Lower leg skin (tissue), 4 donors: ENCODE data around the gene ITM2B. TPM values are rescaled to one million over a fixed set of nuclear protein-coding genes. Genes with fewer than 3 reads are reported as not detected.

Experiments
- DNase-seq, 2 donors: peaks; one replicate each; pipeline ENCODE4 v3.0.0-alpha.2; 2019; ENCODE audit warnings: low spot score in 2 of 2
- H3K4me3 ChIP-seq: fragments of 200-600 bp; sonication (generic); 2 replicates; pipeline ENCODE4 v1.5.1; 2017; ENCODE audit warnings: mild to moderate bottlenecking, low read depth; ENCODE audit not compliant: poor library complexity, severe bottlenecking
- POLR2A ChIP-seq, 2 donors: fragments of 450-650 bp; IDR thresholded peaks; one replicate each; pipeline ENCODE4 v1.6.1; 2016 to 2017; ENCODE audit warnings: antibody characterized with exemption in 2 of 2, mild to moderate bottlenecking in 1 of 2, moderate library complexity in 1 of 2
- WGBS, 2 donors: methylation state at CpG; one replicate each; pipeline ENCODE4 v1.1.5; 2018; 5-methylcytosine and 5-hydroxymethylcytosine counted together
- intact Hi-C: fragments of 100-400 bp; cut with DNase I; formaldehyde crosslinking; loops from one replicate; pipeline ENCODE4 v1.15.0; 2023; ENCODE audit warnings: low total_unique reads
- total RNA-seq, 4 donors: library from RNA; depleted of rRNA; stranded (reverse); fragments of >200 nt; gene quantifications; one replicate each; pipeline ENCODE4 v1.1.0, GENCODE V29; 2016
- TF ChIP-seq, protein P1 (sequence below), 3 donors: fragments of 450-650 bp; IDR thresholded peaks; one replicate each; pipeline ENCODE4 v1.5.1; 2016; ENCODE audit warnings: antibody characterized with exemption in 3 of 3, mild to moderate bottlenecking in 3 of 3, moderate library complexity in 2 of 3

Gene ITM2B
- 100 to 1,000 TPM; 749 to 856 (median 792) TPM for total RNA-seq

DNA sequence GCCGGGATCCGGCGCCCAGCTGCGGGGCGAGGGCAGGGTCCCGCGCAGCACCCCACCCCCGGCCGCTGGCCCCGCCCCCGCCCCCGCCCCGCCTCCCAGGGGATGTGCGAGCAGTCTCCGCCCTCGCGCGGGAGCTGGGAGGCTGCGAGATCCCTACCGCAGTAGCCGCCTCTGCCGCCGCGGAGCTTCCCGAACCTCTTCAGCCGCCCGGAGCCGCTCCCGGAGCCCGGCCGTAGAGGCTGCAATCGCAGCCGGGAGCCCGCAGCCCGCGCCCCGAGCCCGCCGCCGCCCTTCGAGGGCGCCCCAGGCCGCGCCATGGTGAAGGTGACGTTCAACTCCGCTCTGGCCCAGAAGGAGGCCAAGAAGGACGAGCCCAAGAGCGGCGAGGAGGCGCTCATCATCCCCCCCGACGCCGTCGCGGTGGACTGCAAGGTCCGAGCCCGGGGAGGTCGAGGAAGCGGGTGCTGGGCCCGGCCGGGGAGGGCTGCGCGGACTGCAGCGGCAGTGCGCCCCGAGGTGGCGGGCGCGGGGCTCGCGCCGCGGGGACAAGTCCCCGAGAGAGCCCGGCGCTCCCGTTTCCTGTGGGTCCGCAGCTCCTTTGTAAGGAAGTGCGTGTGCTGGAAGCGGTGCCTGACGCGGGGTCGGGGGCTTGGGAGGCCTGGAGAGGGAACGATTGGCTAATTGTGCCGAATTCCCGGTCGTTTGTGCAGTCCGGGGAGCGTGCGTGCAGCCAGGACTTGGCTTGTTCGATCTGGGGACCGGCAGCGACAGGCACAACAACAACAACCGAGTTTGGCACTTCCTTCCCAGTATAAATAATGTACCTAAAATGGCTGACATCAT, at the start of gene ITM2B:
Gene ITM2B (plus strand): TSS at position 161 of the 843 bp plus-strand sequence. CDS start 155 bp downstream, at position 316.
- TF ChIP-seq, protein P1, sequence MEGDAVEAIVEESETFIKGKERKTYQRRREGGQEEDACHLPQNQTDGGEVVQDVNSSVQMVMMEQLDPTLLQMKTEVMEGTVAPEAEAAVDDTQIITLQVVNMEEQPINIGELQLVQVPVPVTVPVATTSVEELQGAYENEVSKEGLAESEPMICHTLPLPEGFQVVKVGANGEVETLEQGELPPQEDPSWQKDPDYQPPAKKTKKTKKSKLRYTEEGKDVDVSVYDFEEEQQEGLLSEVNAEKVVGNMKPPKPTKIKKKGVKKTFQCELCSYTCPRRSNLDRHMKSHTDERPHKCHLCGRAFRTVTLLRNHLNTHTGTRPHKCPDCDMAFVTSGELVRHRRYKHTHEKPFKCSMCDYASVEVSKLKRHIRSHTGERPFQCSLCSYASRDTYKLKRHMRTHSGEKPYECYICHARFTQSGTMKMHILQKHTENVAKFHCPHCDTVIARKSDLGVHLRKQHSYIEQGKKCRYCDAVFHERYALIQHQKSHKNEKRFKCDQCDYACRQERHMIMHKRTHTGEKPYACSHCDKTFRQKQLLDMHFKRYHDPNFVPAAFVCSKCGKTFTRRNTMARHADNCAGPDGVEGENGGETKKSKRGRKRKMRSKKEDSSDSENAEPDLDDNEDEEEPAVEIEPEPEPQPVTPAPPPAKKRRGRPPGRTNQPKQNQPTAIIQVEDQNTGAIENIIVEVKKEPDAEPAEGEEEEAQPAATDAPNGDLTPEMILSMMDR (IDR thresholded peaks at IDR 0.05), result no peak
- peak in 1 of 2 donors; percentile 71 for TF ChIP-seq POLR2A (IDR thresholded peaks at IDR 0.05)
- WGBS, 2 donors, result 0% methylated on average over 12 to 34 of the region's 94 CpGs
- peak; percentile 76 to 95 for DNase-seq
- intact Hi-C loops, result no loop called here
- H3K4me3 ChIP-seq, result peak within 1 kb of the TSS; percentile 99

DNA sequence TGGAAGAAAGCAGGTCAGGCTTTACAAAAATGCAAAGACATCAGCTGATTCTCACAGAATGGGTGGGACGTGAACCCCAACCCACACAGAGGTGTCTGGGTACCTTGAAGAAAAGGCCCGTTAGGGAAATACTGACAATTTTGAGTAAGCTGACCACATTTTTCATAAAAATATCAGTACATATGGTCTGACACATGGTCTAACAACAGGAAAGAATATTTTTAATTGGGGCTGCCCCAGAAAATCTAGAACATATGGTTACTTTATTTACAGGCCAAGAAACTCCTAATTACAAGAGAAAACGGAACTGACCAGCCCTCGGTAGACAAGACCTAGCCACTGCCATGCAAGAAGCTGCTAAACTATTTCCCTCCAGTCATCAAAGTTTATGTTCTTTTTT, 48.7 kb upstream of the ITM2B start:
- TF ChIP-seq, protein P1 (IDR thresholded peaks at IDR 0.05), result no peak
- H3K4me3 ChIP-seq, result no peak overlapping the region
- 77 to 82% methylated on average over 4 of the region's 4 CpGs for WGBS, 2 donors
- intact Hi-C loops, result no loop called here
- DNase-seq, result no peak

DNA sequence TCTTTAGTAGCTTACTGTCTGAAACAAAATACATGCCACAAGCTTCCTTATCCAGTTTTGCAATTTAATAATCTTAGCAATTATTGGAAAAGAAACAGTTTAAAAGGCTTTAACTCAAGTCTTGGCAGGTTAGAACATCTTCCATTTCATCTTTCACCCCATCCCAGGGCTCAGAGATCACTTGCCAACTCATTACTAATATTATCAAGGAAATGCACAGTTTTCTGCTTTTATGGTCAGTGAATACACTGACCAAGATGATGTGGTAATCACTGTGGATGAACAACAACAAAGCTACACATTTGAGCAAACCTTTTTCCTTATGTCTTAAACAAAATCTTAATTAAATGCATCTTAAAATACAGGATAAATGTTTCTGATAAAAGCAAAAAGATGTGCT, 48.0 kb upstream of the ITM2B start:
- no peak overlapping the region for H3K4me3 ChIP-seq
- intact Hi-C loops, result no loop called here
- no peak for DNase-seq
- TF ChIP-seq, protein P1 (IDR thresholded peaks at IDR 0.05), result no peak
- no peak for TF ChIP-seq POLR2A (IDR thresholded peaks at IDR 0.05)

DNA sequence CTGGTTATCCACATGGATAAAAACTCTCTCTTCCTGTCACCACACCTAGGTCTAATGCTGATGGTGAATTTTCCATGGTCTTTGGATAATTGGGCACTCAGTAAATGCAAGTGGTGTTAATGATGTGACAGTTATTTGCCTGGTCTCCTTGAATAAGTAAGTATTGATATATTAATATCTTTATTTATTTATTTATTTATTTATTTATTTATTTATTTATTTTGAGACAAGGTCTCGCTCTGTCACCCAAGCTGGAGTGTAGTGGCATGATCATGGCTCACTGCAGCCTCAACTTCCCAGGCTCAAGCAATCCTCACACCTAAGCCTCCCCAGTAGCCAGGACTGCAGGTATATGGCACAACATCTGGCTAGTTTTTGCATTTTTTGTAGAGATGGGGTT, 46.3 kb upstream of the ITM2B start:
- intact Hi-C loops, result no loop called here
- no peak for DNase-seq
- H3K4me3 ChIP-seq, result no peak overlapping the region
- 95 to 96% methylated on average over 1 of the region's 1 CpG for WGBS, 2 donors
- no peak for TF ChIP-seq POLR2A (IDR thresholded peaks at IDR 0.05)
- TF ChIP-seq, protein P1 (IDR thresholded peaks at IDR 0.05), result no peak

DNA sequence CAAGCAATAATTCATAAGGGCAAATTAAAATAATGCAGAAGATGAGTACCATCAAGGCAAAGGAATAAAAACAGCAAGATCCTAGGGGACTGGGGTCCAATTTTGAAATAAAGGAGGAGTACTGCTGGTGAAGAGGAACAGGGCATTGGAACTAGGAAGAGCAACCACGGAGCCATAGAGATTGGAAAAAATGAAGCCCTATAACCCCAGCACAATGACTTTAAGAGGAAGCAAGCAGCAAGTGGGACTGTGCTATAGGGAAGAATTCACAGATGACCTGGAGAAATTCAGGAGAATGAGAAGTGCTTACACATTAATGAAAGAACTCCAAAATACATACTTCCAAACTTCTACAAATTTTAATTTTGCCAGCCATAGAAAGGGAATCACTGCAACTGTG, 44.9 kb upstream of the ITM2B start:
- 76 to 84% methylated on average over 1 of the region's 1 CpG for whole genome bisulfite sequencing, 2 donors
- TF ChIP-seq, protein P1 (IDR thresholded peaks at IDR 0.05), result no peak
- TF ChIP-seq POLR2A (IDR thresholded peaks at IDR 0.05), result no peak
- intact Hi-C loops, result no loop called here

More for the DNA sequence above, 44.9 kb upstream of the ITM2B start:
- no peak overlapping the region for H3K4me3 ChIP-seq
- DNase-seq, result no peak
